ENCODE results near the gene ETFA.

DNA sequence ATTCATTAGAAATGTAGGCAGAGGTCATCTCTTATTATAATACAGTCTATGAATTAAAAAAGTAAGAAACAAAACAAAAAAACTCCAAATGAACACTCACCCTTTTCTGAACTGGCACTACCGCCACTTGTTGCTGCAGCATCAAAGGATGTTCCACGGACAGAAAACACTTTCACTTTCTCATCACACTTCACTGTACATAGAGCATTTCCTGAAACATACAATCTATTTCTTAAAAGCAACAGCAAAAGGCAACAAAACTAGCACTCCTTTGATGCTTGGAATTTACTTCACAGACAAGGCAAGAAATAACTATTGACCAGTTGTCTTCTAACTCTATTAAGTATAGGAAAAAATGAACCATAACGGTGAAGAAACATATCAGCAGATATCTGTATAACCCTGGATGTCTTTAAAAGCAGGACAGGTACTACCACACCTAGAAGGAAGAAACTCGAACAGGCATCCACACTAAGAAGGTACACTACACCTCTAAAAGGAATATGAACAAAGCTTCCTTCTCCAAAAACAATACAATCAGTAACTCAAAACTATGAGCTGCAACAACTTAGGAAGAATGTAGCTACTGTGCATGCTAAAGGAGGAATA lies 24.9 kb downstream of the ETFA start:
- TF ChIP-seq, protein P1, sequence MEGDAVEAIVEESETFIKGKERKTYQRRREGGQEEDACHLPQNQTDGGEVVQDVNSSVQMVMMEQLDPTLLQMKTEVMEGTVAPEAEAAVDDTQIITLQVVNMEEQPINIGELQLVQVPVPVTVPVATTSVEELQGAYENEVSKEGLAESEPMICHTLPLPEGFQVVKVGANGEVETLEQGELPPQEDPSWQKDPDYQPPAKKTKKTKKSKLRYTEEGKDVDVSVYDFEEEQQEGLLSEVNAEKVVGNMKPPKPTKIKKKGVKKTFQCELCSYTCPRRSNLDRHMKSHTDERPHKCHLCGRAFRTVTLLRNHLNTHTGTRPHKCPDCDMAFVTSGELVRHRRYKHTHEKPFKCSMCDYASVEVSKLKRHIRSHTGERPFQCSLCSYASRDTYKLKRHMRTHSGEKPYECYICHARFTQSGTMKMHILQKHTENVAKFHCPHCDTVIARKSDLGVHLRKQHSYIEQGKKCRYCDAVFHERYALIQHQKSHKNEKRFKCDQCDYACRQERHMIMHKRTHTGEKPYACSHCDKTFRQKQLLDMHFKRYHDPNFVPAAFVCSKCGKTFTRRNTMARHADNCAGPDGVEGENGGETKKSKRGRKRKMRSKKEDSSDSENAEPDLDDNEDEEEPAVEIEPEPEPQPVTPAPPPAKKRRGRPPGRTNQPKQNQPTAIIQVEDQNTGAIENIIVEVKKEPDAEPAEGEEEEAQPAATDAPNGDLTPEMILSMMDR (IDR thresholded peaks at IDR 0.05; ENCODE audit: low read length) = no peak
- no peak for TF ChIP-seq EZH2 (IDR thresholded peaks at IDR 0.05; ENCODE audit: borderline replicate concordance, low read length)

Measured in OCI-LY1 (cell line).